ENCODE measurements around the gene ZNF827. TPM values are rescaled to one million over a fixed set of nuclear protein-coding genes. Genes with fewer than 3 reads are reported as not detected.

Gene ZNF827
- total RNA-seq, 1 donor from 2014 or later, result 116 TPM

GRCh38 chr4:145805490-145805889 lies 133.1 kb downstream of the ZNF827 start:
- no peak for DNase-seq (ENCODE audit: low spot score in 2 of 2, unreplicated experiment in 2 of 2)
- TF ChIP-seq CTCF (IDR thresholded peaks at IDR 0.05; ENCODE audit: unreplicated experiment), result no peak
- Mint-ChIP-seq H3K36me3 (peaks cover 31% of the 10 kb centered on the region), H3K9me3 (peaks cover 6% of the 10 kb centered on the region), H3K27ac (peak overlapping the region; percentile 93), H3K4me3 (no peak overlapping the region), H3K27me3 (ENCODE audit: low read depth) (no peaks in the 10 kb centered on the region), H3K4me1 (peaks cover 56% of the 10 kb centered on the region)

- Mint-ChIP-seq H3K36me3 (peaks cover 23% of the 10 kb centered on the region), H3K4me3 (no peak overlapping the region), H3K27ac (peak overlapping the region; percentile 83), H3K9me3 (no peaks in the 10 kb centered on the region), H3K27me3 (ENCODE audit: low read depth) (no peaks in the 10 kb centered on the region), H3K4me1 (peaks cover 56% of the 10 kb centered on the region)
- no peak for TF ChIP-seq CTCF (IDR thresholded peaks at IDR 0.05; ENCODE audit: unreplicated experiment)
- DNase-seq (ENCODE audit: low spot score in 2 of 2, unreplicated experiment in 2 of 2), result no peak
Measured at GRCh38 chr4:145804116-145804515, 134.5 kb downstream of the ZNF827 start.

- no peak for TF ChIP-seq CTCF (IDR thresholded peaks at IDR 0.05; ENCODE audit: unreplicated experiment)
- no peak for DNase-seq (ENCODE audit: low spot score in 2 of 2, unreplicated experiment in 2 of 2)
- no peak overlapping the region for H3K27ac Mint-ChIP-seq
- peaks cover 36% of the 10 kb centered on the region for H3K4me1 Mint-ChIP-seq
- H3K4me3 Mint-ChIP-seq, result no peak overlapping the region
- H3K36me3 Mint-ChIP-seq, result peaks cover 22% of the 10 kb centered on the region
- no peaks in the 10 kb centered on the region for H3K9me3 Mint-ChIP-seq
- H3K27me3 Mint-ChIP-seq (ENCODE audit: low read depth), result no peaks in the 10 kb centered on the region
Measured at GRCh38 chr4:145799223-145799622, 139.4 kb downstream of the ZNF827 start.

GRCh38 chr4:145797278-145797677 lies 141.3 kb downstream of the ZNF827 start:
- Mint-ChIP-seq H3K9me3 (no peaks in the 10 kb centered on the region), H3K4me3 (no peak overlapping the region), H3K36me3 (peaks cover 22% of the 10 kb centered on the region), H3K4me1 (peaks cover 23% of the 10 kb centered on the region), H3K27ac (peak overlapping the region; percentile 56), H3K27me3 (ENCODE audit: low read depth) (no peaks in the 10 kb centered on the region)
- DNase-seq (ENCODE audit: low spot score in 2 of 2, unreplicated experiment in 2 of 2), result no peak
- TF ChIP-seq CTCF (IDR thresholded peaks at IDR 0.05; ENCODE audit: unreplicated experiment), result no peak

GRCh38 chr4:145796346-145796745 lies 142.3 kb downstream of the ZNF827 start:
- H3K36me3 Mint-ChIP-seq, result peaks cover 26% of the 10 kb centered on the region
- no peaks in the 10 kb centered on the region for H3K9me3 Mint-ChIP-seq
- no peaks in the 10 kb centered on the region for H3K27me3 Mint-ChIP-seq (ENCODE audit: low read depth)
- no peak for DNase-seq (ENCODE audit: low spot score in 2 of 2, unreplicated experiment in 2 of 2)
- H3K4me3 Mint-ChIP-seq, result no peak overlapping the region
- H3K27ac Mint-ChIP-seq, result peak overlapping the region; percentile 37
- peaks cover 19% of the 10 kb centered on the region for H3K4me1 Mint-ChIP-seq
- TF ChIP-seq CTCF (IDR thresholded peaks at IDR 0.05; ENCODE audit: unreplicated experiment), result no peak

GRCh38 chr4:145795521-145795920 lies 143.1 kb downstream of the ZNF827 start:
- H3K9me3 Mint-ChIP-seq, result no peaks in the 10 kb centered on the region
- peaks cover 33% of the 10 kb centered on the region for H3K36me3 Mint-ChIP-seq
- DNase-seq (ENCODE audit: low spot score in 2 of 2, unreplicated experiment in 2 of 2), result no peak
- H3K27me3 Mint-ChIP-seq (ENCODE audit: low read depth), result no peaks in the 10 kb centered on the region
- H3K4me1 Mint-ChIP-seq, result peaks cover 19% of the 10 kb centered on the region
- H3K4me3 Mint-ChIP-seq, result no peak overlapping the region
- TF ChIP-seq CTCF (IDR thresholded peaks at IDR 0.05; ENCODE audit: unreplicated experiment), result no peak
- H3K27ac Mint-ChIP-seq, result peak overlapping the region; percentile 73

Data from mesothelial cell of epicardium (in vitro differentiated cells).